A375 (cell line): ENCODE measurements around the gene NOVA1. TPM values are rescaled to one million over a fixed set of nuclear protein-coding genes. Genes with fewer than 3 reads are reported as not detected.

Experiments used
- total RNA-seq: library from RNA; depleted of rRNA; stranded (reverse); fragments of >200 nt; shearing (Covaris generic); gene quantifications from 2 replicates; pipeline ENCODE4 v1.2.3, GENCODE V29; 2014; rRNA removed

NOVA1 gene
- 0.98 and 1.8 TPM in 2 replicates for total RNA-seq

GRCh38 chr14:26597589-26598080, at the start of gene NOVA1:
Gene NOVA1 (minus strand): TSS chr14:26598033. CDS start chr14:26597436, 597 bp downstream.

